ENCODE data around the gene FN3KRP. TPM values are rescaled to one million over a fixed set of nuclear protein-coding genes. Genes with fewer than 3 reads are reported as not detected.

FN3KRP gene
- total RNA-seq, 2 donors from 2014 or later: 9.8 to 15.6 TPM

- H3K27ac ChIP-seq: peak overlapping the region in 1 of 2 donors; percentile 69
- H3K4me3 ChIP-seq: peak overlapping the region; percentile 88
Observed at GRCh38 chr17:82752371-82753200, 36.1 kb downstream of the FN3KRP start.

GRCh38 chr17:82753201-82753464 lies 36.6 kb downstream of the FN3KRP start:
- Histone ChIP-seq H3K4me3 (peak overlapping the region; percentile 88), H3K27ac (no peak overlapping the region), H3K36me3 (peaks cover 4% of the 10 kb centered on the region), H3K4me1 (ENCODE audit: control insufficient read depth in 1 of 2, low read depth in 2 of 2) (peaks cover 8 to 13% of the 10 kb centered on the region in 2 donors), H3K27me3 (replicated peaks; ENCODE audit: insufficient read depth) (no peaks in the 10 kb centered on the region), H3K9me3 (no peaks in the 10 kb centered on the region)
- no peak for ATAC-seq (ENCODE audit: insufficient number of reproducible peaks, low FRiP score, low read depth)
- DNase-seq (ENCODE audit: low spot score): no peak
- TF ChIP-seq CTCF (IDR thresholded peaks at IDR 0.05): no peak

More at GRCh38 chr17:82752371-82753200, 36.1 kb downstream of the FN3KRP start:
- no peak for ATAC-seq (ENCODE audit: insufficient number of reproducible peaks, low FRiP score, low read depth)
- Histone ChIP-seq H3K36me3 (peaks cover 4% of the 10 kb centered on the region), H3K9me3 (no peaks in the 10 kb centered on the region), H3K4me1 (ENCODE audit: control insufficient read depth in 1 of 2, low read depth in 2 of 2) (peaks cover 8 to 13% of the 10 kb centered on the region in 2 donors), H3K27me3 (replicated peaks; ENCODE audit: insufficient read depth) (no peaks in the 10 kb centered on the region)
- no peak for DNase-seq (ENCODE audit: low spot score)
- TF ChIP-seq CTCF (IDR thresholded peaks at IDR 0.05): no peak

GRCh38 chr17:82754297-82755208 lies 38.0 kb downstream of the FN3KRP start:
- Histone ChIP-seq H3K4me3 (no peak overlapping the region), H3K4me1 (ENCODE audit: control insufficient read depth in 1 of 2, low read depth in 2 of 2) (peaks cover 8 to 13% of the 10 kb centered on the region in 2 donors), H3K36me3 (peaks cover 4% of the 10 kb centered on the region), H3K27ac (no peak overlapping the region), H3K9me3 (no peaks in the 10 kb centered on the region), H3K27me3 (replicated peaks; ENCODE audit: insufficient read depth) (no peaks in the 10 kb centered on the region)
- DNase-seq (ENCODE audit: low spot score) (no peak), ATAC-seq (ENCODE audit: insufficient number of reproducible peaks, low FRiP score, low read depth) (no peak)
- TF ChIP-seq CTCF (IDR thresholded peaks at IDR 0.05): no peak

GRCh38 chr17:82756166-82756565 lies 39.7 kb downstream of the FN3KRP start:
- no peak for ATAC-seq (ENCODE audit: insufficient number of reproducible peaks, low FRiP score, low read depth)
- TF ChIP-seq CTCF (IDR thresholded peaks at IDR 0.05): no peak
- DNase-seq (ENCODE audit: low spot score): no peak

GRCh38 chr17:82765371-82765770 lies 48.9 kb downstream of the FN3KRP start:
- ATAC-seq (ENCODE audit: insufficient number of reproducible peaks, low FRiP score, low read depth) (no peak), DNase-seq (ENCODE audit: low spot score) (no peak)
- no peaks in the 10 kb centered on the region for H3K4me1 ChIP-seq (ENCODE audit: control insufficient read depth in 1 of 2, low read depth in 2 of 2)
- no peak for TF ChIP-seq CTCF (IDR thresholded peaks at IDR 0.05)
- no peaks in the 10 kb centered on the region for H3K27me3 ChIP-seq (replicated peaks; ENCODE audit: insufficient read depth)
- H3K4me3 ChIP-seq: no peak overlapping the region
- peaks cover 15% of the 10 kb centered on the region for H3K36me3 ChIP-seq
- no peak overlapping the region for H3K27ac ChIP-seq
- H3K9me3 ChIP-seq: no peaks in the 10 kb centered on the region

More at GRCh38 chr17:82756166-82756565, 39.7 kb downstream of the FN3KRP start:
- Histone ChIP-seq H3K4me1 (ENCODE audit: control insufficient read depth in 1 of 2, low read depth in 2 of 2) (peaks cover 8 to 13% of the 10 kb centered on the region in 2 donors), H3K27ac (no peak overlapping the region), H3K9me3 (no peaks in the 10 kb centered on the region), H3K36me3 (peaks cover 4% of the 10 kb centered on the region), H3K27me3 (replicated peaks; ENCODE audit: insufficient read depth) (no peaks in the 10 kb centered on the region), H3K4me3 (no peak overlapping the region)
